Stimulated activated CD4-positive, alpha-beta T cell treated with anti-CD3 and anti-CD28 coated beads, Interleukin-4, amount 100 ng/mL, for 1 hour (primary cell): Measurements from ENCODE around the gene ZNF22.

ENCODE experiments used
- DNase-seq: peaks from one replicate; pipeline ENCODE4 v3.0.0-alpha.2; 2020

The ZNF22 gene

DNA sequence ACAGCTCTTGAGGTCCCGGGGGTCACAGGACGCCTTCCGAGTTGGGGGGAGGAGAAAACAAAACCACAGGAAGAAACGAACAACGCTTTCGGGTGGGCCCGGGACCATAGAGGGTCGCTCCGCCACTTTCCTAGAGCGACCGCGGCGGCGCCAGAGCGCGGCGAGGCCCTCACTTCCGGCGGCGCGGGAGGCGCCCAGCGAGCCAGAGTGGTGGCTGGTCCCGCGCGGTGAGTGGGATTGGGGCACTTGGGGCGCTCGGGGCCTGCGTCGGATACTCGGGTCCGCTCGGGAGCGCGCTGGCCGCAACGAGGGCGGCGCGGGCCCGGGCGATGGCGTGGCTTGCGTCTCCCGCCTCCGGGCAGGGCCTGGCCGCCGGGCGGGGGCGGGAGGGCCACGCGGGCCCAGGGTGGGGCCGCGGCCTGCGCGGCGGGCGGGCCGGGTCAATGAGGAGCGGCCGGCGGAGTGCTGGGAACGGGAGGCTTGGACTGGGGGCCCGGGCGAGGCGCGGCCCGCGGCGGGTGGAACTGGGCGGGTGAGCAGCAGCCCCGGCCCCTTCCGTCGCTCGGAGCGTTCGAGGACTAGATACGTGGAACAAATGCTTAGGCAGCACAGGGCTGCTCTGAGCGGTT lies at the start of gene ZNF22:
Gene ZNF22 (plus strand): TSS at position 172 of the 629 bp plus-strand sequence. CDS start 2,446 bp downstream, outside the sequence.
- peak; percentile 67 for DNase-seq

DNA sequence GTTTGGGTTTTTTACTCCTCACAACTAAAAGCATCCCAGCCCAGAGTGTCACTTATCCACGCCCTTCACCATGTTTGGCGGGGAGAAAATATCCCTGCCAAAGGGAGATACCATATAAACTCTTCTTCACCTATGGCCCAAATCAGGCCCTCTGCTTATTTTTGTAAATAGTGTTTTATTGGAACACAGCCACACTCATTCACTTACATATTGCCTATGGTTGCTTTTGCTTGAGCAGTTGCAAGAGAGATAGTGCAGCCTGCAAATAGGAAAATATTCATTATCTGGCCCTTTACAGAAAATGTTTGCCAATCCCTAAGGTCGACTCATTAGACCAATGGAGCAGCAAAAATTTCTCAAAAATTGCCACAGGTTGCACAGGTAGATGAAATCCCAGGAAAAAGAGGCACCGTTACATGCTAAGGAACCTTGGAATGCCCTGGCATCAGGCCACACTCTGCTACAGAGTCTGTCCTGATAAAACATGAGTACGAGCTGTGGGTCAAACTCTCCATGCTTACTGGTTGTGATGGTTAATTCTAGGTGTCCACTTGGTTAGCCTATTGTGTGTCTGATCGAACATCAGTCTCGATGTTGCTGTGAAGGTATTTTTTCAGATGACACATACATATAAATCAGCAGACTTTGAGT lies 49.0 kb upstream of the ZNF22 start:
- no peak for DNase-seq

- DNase-seq, result no peak
These were observed 47.9 kb upstream of the ZNF22 start for GRCh38 chr10:44952779-44953231.

DNA sequence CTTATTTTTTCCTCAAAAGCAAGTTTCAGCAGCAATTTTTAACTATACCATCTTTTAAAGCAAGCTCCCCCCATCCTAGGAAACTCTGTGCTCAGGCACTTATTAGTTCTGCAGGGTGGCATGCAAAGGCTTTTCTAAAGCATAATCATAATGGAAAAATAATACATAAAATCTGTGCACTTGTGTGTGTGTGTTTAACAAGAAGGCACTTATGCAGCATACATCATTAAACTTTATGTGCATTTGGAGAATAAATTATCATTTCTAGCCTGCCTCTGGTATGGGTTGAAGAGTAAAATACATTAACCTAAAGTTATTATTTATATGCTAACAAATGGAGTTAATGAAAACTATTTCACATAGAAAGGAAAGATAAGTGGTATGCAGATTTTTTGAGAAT lies 46.7 kb upstream of the ZNF22 start:
- DNase-seq, result no peak

DNA sequence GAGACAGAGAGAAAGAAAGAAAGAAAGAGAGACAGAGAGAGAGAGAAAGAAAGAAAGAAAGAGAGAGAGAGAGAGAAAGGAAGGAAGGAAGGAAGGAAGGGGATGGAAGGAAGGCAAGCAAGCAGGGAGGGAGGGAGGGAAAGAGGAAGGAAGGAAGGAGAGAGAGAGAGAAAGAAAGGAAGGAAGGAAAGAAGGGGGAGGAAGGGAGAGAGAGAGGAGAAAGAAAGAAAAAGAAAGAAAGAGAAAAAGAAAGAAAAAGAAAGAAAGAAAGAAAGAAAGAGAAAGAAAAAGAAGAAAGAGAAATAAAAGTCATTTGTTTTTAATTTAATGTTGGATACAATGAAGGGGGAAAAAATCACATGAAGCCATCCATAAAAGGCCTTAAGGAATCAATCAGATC lies 45.8 kb upstream of the ZNF22 start:
- DNase-seq, result no peak

DNA sequence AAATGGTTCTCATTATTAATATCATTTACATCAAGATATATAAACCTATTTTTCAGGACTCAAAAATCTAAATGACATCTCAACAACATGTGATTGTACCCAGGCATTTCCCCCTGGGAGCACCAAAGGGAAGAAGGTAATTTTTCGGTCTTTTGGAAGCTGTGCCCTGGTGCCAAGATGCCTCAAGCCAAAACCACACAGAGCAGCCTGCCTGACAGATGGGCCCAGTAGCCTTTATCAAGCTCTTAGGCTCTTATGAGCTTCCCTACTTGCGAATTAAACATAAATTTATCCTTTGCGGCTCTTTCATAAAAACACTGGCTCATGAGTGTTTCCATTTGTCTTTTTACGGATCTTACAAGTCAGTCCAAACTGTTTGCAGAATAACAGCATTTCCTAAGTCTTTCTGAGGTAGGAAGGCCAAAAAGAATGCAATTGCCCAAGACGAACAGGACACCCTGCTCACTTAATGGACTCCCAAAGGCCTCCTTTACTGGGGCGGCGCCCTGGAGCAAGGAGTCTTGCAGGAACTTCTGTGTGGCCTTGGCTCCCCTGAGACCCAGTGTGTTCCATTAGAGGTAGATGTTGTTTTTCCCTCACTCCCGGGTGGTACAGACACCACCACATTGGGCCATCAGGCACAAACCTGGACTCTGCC lies 45.2 kb upstream of the ZNF22 start:
- DNase-seq, result no peak

DNA sequence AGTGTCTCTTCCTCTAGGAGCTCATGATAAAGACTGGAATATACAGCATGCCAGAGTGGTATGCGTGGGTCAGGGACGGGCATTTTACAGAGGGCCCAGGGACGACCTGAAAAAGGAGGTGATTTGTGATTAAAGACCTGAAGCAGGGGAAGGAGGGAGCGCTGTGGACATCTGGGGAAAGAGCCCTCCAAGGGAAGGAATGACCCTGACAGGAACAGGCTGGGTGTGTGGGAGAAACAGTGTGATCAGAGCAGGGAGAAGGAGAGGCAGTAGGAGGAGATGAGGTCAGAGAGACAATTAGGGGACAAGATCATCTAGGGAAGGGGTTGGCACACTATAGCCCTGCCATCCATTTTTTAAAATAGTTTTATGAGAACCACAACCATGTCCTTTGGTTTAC lies 44.5 kb upstream of the ZNF22 start:
- DNase-seq, result no peak

DNA sequence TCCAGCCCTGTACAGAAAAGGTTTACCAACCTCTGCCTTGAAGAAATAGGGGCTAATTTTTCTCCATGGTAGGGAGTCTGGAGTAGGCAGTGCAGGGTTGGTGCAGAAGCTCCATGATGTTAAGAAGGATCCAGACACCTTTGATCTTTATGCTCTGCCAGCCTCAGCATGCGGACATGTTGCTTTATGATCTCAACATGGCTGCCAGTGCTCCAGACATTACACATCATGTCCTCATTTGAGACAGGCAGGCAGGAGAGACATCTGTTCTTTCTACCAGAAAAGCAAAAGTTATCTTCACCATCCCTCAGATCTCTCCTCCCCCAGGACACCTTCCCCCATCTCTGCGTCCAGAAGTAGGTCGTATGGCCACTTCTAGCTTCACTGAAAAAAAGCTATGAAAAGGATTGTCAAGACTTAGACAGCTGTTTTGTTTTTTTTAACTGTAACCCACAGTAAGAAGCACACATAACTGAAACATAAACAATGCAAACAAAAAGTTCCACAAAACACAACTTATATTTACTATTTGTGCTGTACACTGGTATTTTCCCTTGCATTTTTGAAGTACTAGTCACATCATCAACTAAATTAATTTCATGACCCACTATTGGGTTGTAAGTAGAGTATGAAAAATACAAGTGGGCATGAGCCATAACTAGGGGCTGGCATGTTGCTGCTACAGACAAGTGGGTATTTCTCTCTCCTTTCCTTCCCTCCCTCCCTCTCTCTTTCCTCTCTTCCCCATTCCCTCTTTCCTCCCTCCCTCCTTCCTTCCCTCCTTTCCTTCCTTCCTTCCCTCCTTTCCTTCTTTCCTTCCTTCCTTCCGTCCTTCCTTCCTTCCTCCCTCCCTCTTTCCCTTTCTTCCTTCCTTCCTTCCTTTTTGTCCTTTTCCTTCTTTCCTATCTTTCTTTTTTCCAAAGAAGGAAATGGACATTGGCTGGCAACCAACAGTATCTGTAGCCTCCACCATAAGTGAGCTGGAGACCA lies 43.7 kb upstream of the ZNF22 start:
- no peak for DNase-seq

- DNase-seq, result no peak
These were observed 42.4 kb upstream of the ZNF22 start for GRCh38 chr10:44958196-44958897.

- DNase-seq, result no peak
These were observed 41.9 kb upstream of the ZNF22 start for GRCh38 chr10:44958898-44959246.

- peak; percentile 93 for DNase-seq
These were observed 41.3 kb upstream of the ZNF22 start, which contains the start of gene RASSF4 for GRCh38 chr10:44959247-44960087. Gene RASSF4 (plus strand): TSS chr10:44959802. CDS start chr10:44970203, 10,401 bp downstream.

DNA sequence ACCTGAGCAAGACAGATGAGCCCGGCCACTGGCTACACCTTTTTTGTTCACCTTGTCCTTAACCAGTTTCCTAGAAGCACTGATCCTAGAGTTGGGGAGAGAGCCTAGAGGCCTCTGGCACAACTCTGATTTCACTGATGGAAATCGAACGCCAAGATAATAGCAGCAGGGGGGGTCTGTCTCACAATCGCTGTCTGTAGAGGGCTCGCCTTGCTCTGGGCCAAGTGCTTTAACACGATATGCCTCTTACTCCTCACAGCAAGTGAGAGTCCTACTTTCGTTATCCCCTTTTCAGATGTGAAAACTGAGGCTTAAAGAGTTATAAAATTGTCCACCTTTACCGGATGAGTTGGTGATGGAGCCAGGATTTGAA lies 40.6 kb upstream of the ZNF22 start:
- DNase-seq, result no peak

- DNase-seq, result no peak
These were observed 40.1 kb upstream of the ZNF22 start for GRCh38 chr10:44960482-44961229.

- no peak for DNase-seq
These were observed 39.5 kb upstream of the ZNF22 start for GRCh38 chr10:44961230-44961571.

- no peak for DNase-seq
These were observed 38.6 kb upstream of the ZNF22 start for GRCh38 chr10:44961931-44962750.

- DNase-seq, result no peak
These were observed 37.6 kb upstream of the ZNF22 start for GRCh38 chr10:44962870-44963738.

GRCh38 chr10:44963772-44964633 lies 36.7 kb upstream of the ZNF22 start:
- no peak for DNase-seq

- no peak for DNase-seq
These were observed 35.6 kb upstream of the ZNF22 start for GRCh38 chr10:44965104-44965503.
